Stromal cell of bone marrow (primary cell): Measurements from ENCODE around the gene RCAN2.
"Not testable (repeated sequence)": the region's sequence is repeated elsewhere in the genome, so short reads cannot be mapped to it uniquely, and the experiment has no call there.

Experiments used
- DNase-seq: peaks from one replicate; pipeline ENCODE4 v3.0.0-alpha.2; 2012; ENCODE audit warnings: low read depth

The RCAN2 gene

GRCh38 chr6:46333481-46333880, 157.8 kb downstream of the RCAN2 start:
- no peak for DNase-seq

GRCh38 chr6:46332448-46332847, 158.8 kb downstream of the RCAN2 start:
- not testable (repeated sequence) for DNase-seq

GRCh38 chr6:46331461-46331860, 159.8 kb downstream of the RCAN2 start:
- no peak for DNase-seq

GRCh38 chr6:46329568-46329967, 161.7 kb downstream of the RCAN2 start:
- DNase-seq: peak; percentile 28

GRCh38 chr6:46327779-46328178, 163.5 kb downstream of the RCAN2 start:
- no peak for DNase-seq

- peak; percentile 64 for DNase-seq
Measured at GRCh38 chr6:46325561-46326530, 165.4 kb downstream of the RCAN2 start.

- no peak for DNase-seq
Measured at GRCh38 chr6:46324706-46325105, 166.5 kb downstream of the RCAN2 start.

GRCh38 chr6:46323966-46324622, 167.2 kb downstream of the RCAN2 start:
- DNase-seq: no peak

GRCh38 chr6:46323312-46323965, 167.8 kb downstream of the RCAN2 start:
- DNase-seq: peak; percentile 93

GRCh38 chr6:46320505-46320904, 170.7 kb downstream of the RCAN2 start:
- no peak for DNase-seq

- no peak for DNase-seq
Measured at GRCh38 chr6:46315589-46315988, 175.7 kb downstream of the RCAN2 start.

GRCh38 chr6:46312654-46313053, 178.6 kb downstream of the RCAN2 start:
- no peak for DNase-seq

GRCh38 chr6:46310196-46310595, 181.1 kb downstream of the RCAN2 start:
- no peak for DNase-seq

- no peak for DNase-seq
Measured at GRCh38 chr6:46306431-46306830, 184.8 kb downstream of the RCAN2 start.

GRCh38 chr6:46305833-46306232, 185.4 kb downstream of the RCAN2 start:
- no peak for DNase-seq

- no peak for DNase-seq
Measured at GRCh38 chr6:46305236-46305635, 186.0 kb downstream of the RCAN2 start.

- DNase-seq: no peak
Measured at GRCh38 chr6:46302816-46303215, 188.4 kb downstream of the RCAN2 start.

- DNase-seq: no peak
Measured at GRCh38 chr6:46302176-46302575, 189.1 kb downstream of the RCAN2 start.

- no peak for DNase-seq
Measured at GRCh38 chr6:46299253-46299652, 192.0 kb downstream of the RCAN2 start.

GRCh38 chr6:46296586-46296985, 194.7 kb downstream of the RCAN2 start:
- DNase-seq: no peak

GRCh38 chr6:46293641-46294316, 197.5 kb downstream of the RCAN2 start:
- no peak for DNase-seq

GRCh38 chr6:46291880-46292279, 199.4 kb downstream of the RCAN2 start:
- no peak for DNase-seq
